ENCODE measurements around the gene EXOC2.

DNA sequence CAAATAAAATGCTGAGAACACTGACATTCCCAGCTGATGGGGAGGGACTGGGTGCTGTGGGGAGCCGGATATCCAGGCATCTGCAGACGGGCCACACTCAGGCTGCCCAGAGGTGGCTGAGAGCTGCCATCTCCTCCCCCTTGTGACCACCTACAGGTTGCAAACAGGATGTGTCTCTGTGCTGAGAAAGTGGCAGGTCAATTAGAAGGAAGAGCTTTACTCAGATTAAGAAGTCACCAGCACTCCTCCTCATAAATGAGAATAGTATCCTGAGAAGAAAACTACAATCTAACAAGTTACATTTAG is 99.1 kb downstream of the EXOC2 start:
- TF ChIP-seq, protein P1, sequence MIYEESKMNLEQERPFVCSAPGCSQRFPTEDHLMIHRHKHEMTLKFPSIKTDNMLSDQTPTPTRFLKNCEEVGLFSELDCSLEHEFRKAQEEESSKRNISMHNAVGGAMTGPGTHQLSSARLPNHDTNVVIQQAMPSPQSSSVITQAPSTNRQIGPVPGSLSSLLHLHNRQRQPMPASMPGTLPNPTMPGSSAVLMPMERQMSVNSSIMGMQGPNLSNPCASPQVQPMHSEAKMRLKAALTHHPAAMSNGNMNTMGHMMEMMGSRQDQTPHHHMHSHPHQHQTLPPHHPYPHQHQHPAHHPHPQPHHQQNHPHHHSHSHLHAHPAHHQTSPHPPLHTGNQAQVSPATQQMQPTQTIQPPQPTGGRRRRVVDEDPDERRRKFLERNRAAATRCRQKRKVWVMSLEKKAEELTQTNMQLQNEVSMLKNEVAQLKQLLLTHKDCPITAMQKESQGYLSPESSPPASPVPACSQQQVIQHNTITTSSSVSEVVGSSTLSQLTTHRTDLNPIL (CRISPR knock-in tag; IDR thresholded peaks at IDR 0.05; ENCODE audit: low read depth): no peak
- TF ChIP-seq ZNF70 (CRISPR knock-in tag; IDR thresholded peaks at IDR 0.05): no peak

Data from SK-N-SH treated with all-trans-retinoic acid at 6 μM for 48 hours (cell line).